Astrocyte (in vitro differentiated cells and primary cell): ENCODE measurements around the gene TUBG1. TPM values are rescaled to one million over a fixed set of nuclear protein-coding genes. Genes with fewer than 3 reads are reported as not detected.

ENCODE experiments used
- DNase-seq: peaks from one replicate; pipeline ENCODE4 v3.0.0-alpha.2; 2010; ENCODE audit warnings: low read depth
- FAIRE-seq: peaks from 2 replicates; lab custom pipeline; 2011; peaks lifted over from hg19 to GRCh38; lab: Jason Lieb, UNC
- H2AFZ ChIP-seq: 2 replicates; pipeline ENCODE4 v1.6.0; 2012; ENCODE audit warnings: low read depth, low read length, inconsistent platforms
- H3K27ac ChIP-seq: 2 replicates; pipeline ENCODE4 v1.5.1; 2011; ENCODE audit warnings: low read depth, low read length, inconsistent platforms
- H3K27me3 ChIP-seq: 2 replicates; pipeline ENCODE4 v1.6.0; 2011; ENCODE audit warnings: low read length, inconsistent platforms; ENCODE audit not compliant: insufficient read depth
- H3K36me3 ChIP-seq: 2 replicates; pipeline ENCODE4 v1.5.1; 2011; ENCODE audit warnings: low read length, inconsistent platforms; ENCODE audit not compliant: insufficient read depth
- H3K4me1 ChIP-seq: 2 replicates; pipeline ENCODE4 v1.5.1; 2011; ENCODE audit warnings: low read length, inconsistent platforms; ENCODE audit not compliant: insufficient read depth
- H3K4me2 ChIP-seq: 2 replicates; pipeline ENCODE4 v1.6.0; 2012; ENCODE audit warnings: low read length, inconsistent platforms
- H3K4me3 ChIP-seq: 2 replicates; pipeline ENCODE4 v1.5.1; 2011; ENCODE audit warnings: low read depth, mild to moderate bottlenecking, low read length, inconsistent platforms; ENCODE audit not compliant: insufficient read depth
- H3K79me2 ChIP-seq: 2 replicates; pipeline ENCODE4 v1.6.0; 2012; ENCODE audit warnings: mild to moderate bottlenecking, low read length, inconsistent platforms; ENCODE audit not compliant: insufficient read depth
- H3K9ac ChIP-seq: 2 replicates; pipeline ENCODE4 v1.6.0; 2012; ENCODE audit warnings: mild to moderate bottlenecking, low read length, inconsistent platforms
- H3K9me3 ChIP-seq: 2 replicates; pipeline ENCODE4 v1.5.1; 2012; ENCODE audit warnings: low read depth, mild to moderate bottlenecking, low read length, inconsistent platforms; ENCODE audit not compliant: insufficient read depth
- H4K20me1 ChIP-seq: 2 replicates; pipeline ENCODE4 v1.6.0; 2012; ENCODE audit warnings: low read length, inconsistent platforms; ENCODE audit not compliant: insufficient read depth
- H3K27ac Mint-ChIP-seq: one replicate; pipeline ENCODE4 v1.8.0; 2021; ENCODE audit warnings: mild to moderate bottlenecking, mixed read lengths; ENCODE audit not compliant: unreplicated experiment
- H3K27me3 Mint-ChIP-seq: one replicate; pipeline ENCODE4 v1.8.0; 2021; ENCODE audit warnings: low read depth, mixed read lengths; ENCODE audit not compliant: unreplicated experiment
- H3K36me3 Mint-ChIP-seq: one replicate; pipeline ENCODE4 v1.8.0; 2021; ENCODE audit warnings: low read depth, mixed read lengths; ENCODE audit not compliant: unreplicated experiment
- H3K4me1 Mint-ChIP-seq: one replicate; pipeline ENCODE4 v1.8.0; 2021; ENCODE audit warnings: low read depth, mixed read lengths; ENCODE audit not compliant: unreplicated experiment
- H3K4me3 Mint-ChIP-seq: one replicate; pipeline ENCODE4 v1.8.0; 2021; ENCODE audit warnings: mild to moderate bottlenecking, moderate library complexity, mixed read lengths; ENCODE audit not compliant: unreplicated experiment
- H3K9me3 Mint-ChIP-seq: one replicate; pipeline ENCODE4 v1.8.0; 2021; ENCODE audit warnings: mild to moderate bottlenecking, mixed read lengths; ENCODE audit not compliant: unreplicated experiment
- EZH2 ChIP-seq: IDR thresholded peaks from 2 replicates; pipeline ENCODE4 v1.6.1; 2012; ENCODE audit warnings: mild to moderate bottlenecking, low read length, inconsistent platforms; ENCODE audit not compliant: insufficient read depth
- total RNA-seq: library from RNA; stranded (reverse); gene quantifications from 2 replicates; pipeline ENCODE4 v1.2.1, GENCODE V29; 2021
- TF ChIP-seq, protein P1 (sequence below): IDR thresholded peaks from 2 replicates; pipeline ENCODE4 v1.5.1; 2011; ENCODE audit warnings: low read depth, mild to moderate bottlenecking, inconsistent platforms, low read length, moderate library complexity; ENCODE audit not compliant: insufficient read depth

TUBG1 gene
- total RNA-seq, 1 donor from 2014 or later: 47.2 TPM

DNA sequence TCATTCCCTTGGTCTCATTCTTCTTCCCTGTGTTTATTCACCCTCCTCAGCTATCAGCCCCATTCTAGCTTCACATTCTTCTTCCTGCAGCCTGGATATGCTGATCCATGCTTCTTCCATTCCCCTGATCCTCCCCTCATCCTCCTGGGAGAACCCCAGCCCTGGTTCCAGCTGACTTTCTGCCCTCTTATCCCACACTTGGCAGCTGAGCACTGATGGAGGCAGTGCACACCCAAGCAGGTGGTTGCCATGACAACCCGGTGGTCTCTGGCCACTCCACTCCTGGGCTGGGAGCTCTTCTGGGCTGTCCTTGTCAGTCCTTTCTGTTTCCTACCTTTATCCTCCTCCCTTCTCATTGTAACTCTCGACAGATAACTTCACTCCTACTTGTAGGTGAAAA is 32.9 kb downstream of the TUBG1 start:
- Mint-ChIP-seq H3K36me3 (no peaks in the 10 kb centered on the region), H3K9me3 (no peaks in the 10 kb centered on the region), H3K27ac (no peak overlapping the region), H3K4me3 (no peak overlapping the region), H3K4me1 (no peaks in the 10 kb centered on the region), H3K27me3 (peaks cover 49% of the 10 kb centered on the region)
- H3K9ac ChIP-seq: no peak overlapping the region
- no peak overlapping the region for H3K4me3 ChIP-seq
- H3K36me3 ChIP-seq: no peaks in the 10 kb centered on the region
- no peaks in the 10 kb centered on the region for H3K9me3 ChIP-seq
- H3K4me2 ChIP-seq: no peak overlapping the region
- no peak for FAIRE-seq
- H4K20me1 ChIP-seq: no peaks in the 10 kb centered on the region
- no peak overlapping the region for H2AFZ ChIP-seq
- no peak for DNase-seq
- H3K4me1 ChIP-seq: no peaks in the 10 kb centered on the region
- TF ChIP-seq, protein P1, sequence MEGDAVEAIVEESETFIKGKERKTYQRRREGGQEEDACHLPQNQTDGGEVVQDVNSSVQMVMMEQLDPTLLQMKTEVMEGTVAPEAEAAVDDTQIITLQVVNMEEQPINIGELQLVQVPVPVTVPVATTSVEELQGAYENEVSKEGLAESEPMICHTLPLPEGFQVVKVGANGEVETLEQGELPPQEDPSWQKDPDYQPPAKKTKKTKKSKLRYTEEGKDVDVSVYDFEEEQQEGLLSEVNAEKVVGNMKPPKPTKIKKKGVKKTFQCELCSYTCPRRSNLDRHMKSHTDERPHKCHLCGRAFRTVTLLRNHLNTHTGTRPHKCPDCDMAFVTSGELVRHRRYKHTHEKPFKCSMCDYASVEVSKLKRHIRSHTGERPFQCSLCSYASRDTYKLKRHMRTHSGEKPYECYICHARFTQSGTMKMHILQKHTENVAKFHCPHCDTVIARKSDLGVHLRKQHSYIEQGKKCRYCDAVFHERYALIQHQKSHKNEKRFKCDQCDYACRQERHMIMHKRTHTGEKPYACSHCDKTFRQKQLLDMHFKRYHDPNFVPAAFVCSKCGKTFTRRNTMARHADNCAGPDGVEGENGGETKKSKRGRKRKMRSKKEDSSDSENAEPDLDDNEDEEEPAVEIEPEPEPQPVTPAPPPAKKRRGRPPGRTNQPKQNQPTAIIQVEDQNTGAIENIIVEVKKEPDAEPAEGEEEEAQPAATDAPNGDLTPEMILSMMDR: no peak
- TF ChIP-seq EZH2: no peak
- H3K27ac ChIP-seq: no peak overlapping the region
- no peaks in the 10 kb centered on the region for H3K79me2 ChIP-seq
- peaks cover 8% of the 10 kb centered on the region for H3K27me3 ChIP-seq

- no peak overlapping the region for H3K4me3 ChIP-seq
Observed at GRCh38 chr17:42647778-42648177, 38.3 kb downstream of the TUBG1 start.

GRCh38 chr17:42651392-42651791 is 41.9 kb downstream of the TUBG1 start:
- H3K36me3 ChIP-seq: no peaks in the 10 kb centered on the region
- no peak overlapping the region for H3K4me2 ChIP-seq
- Mint-ChIP-seq H3K4me1 (peaks cover 9% of the 10 kb centered on the region), H3K9me3 (no peaks in the 10 kb centered on the region), H3K4me3 (no peak overlapping the region), H3K27me3 (peaks cover 34% of the 10 kb centered on the region), H3K36me3 (no peaks in the 10 kb centered on the region), H3K27ac (no peak overlapping the region)
- H3K79me2 ChIP-seq: no peaks in the 10 kb centered on the region
- no peak overlapping the region for H2AFZ ChIP-seq
- peaks cover 4% of the 10 kb centered on the region for H3K27me3 ChIP-seq
- no peak overlapping the region for H3K9ac ChIP-seq
- H3K4me3 ChIP-seq: no peak overlapping the region
- TF ChIP-seq EZH2: no peak
- FAIRE-seq (no peak), DNase-seq (no peak)
- no peaks in the 10 kb centered on the region for H4K20me1 ChIP-seq
- H3K4me1 ChIP-seq: peaks cover 10% of the 10 kb centered on the region
- H3K27ac ChIP-seq: no peak overlapping the region
- H3K9me3 ChIP-seq: no peaks in the 10 kb centered on the region

More at GRCh38 chr17:42647778-42648177, 38.3 kb downstream of the TUBG1 start:
- TF ChIP-seq EZH2: no peak
- TF ChIP-seq, protein P1: no peak
- Mint-ChIP-seq H3K4me3 (no peak overlapping the region), H3K4me1 (no peaks in the 10 kb centered on the region), H3K9me3 (no peaks in the 10 kb centered on the region), H3K27me3 (peaks cover 36% of the 10 kb centered on the region), H3K36me3 (no peaks in the 10 kb centered on the region), H3K27ac (no peak overlapping the region)
- Histone ChIP-seq H3K9ac (no peak overlapping the region), H2AFZ (no peak overlapping the region), H3K36me3 (no peaks in the 10 kb centered on the region), H3K9me3 (no peaks in the 10 kb centered on the region), H3K27ac (no peak overlapping the region), H3K79me2 (no peaks in the 10 kb centered on the region), H3K27me3 (peaks cover 8% of the 10 kb centered on the region), H3K4me2 (no peak overlapping the region), H3K4me1 (no peaks in the 10 kb centered on the region), H4K20me1 (no peaks in the 10 kb centered on the region)
- FAIRE-seq: no peak
- DNase-seq: no peak
